Measurements from ENCODE around the gene NAE1.
"Not testable (repeated sequence)": the region's sequence is repeated elsewhere in the genome, so short reads cannot be mapped to it uniquely, and the experiment has no call there.

Gene NAE1

DNA sequence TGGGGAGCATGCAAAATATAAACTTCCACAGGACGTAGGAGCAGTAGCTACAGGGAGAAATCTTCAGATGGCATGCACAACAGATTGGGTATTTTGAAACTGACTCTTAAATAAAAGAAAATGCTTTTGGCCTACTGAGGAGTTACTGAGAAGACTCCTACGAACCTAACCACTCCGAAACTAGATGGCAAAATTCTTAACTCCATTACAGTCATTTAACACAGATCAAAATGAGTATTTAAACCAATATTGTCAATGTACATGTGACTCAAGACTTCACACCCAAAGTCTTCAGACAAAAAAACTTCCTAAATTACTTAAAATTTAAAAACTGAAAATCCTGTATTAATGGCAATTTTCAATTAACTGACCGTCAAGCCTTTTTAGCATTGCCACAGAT, 21.0 kb downstream of the NAE1 start:
- no peak for DNase-seq (ENCODE audit: low read depth)
- H3K4me3 ChIP-seq (ENCODE audit: low read depth, low read length) = no peak overlapping the region
- TF ChIP-seq, protein P1, sequence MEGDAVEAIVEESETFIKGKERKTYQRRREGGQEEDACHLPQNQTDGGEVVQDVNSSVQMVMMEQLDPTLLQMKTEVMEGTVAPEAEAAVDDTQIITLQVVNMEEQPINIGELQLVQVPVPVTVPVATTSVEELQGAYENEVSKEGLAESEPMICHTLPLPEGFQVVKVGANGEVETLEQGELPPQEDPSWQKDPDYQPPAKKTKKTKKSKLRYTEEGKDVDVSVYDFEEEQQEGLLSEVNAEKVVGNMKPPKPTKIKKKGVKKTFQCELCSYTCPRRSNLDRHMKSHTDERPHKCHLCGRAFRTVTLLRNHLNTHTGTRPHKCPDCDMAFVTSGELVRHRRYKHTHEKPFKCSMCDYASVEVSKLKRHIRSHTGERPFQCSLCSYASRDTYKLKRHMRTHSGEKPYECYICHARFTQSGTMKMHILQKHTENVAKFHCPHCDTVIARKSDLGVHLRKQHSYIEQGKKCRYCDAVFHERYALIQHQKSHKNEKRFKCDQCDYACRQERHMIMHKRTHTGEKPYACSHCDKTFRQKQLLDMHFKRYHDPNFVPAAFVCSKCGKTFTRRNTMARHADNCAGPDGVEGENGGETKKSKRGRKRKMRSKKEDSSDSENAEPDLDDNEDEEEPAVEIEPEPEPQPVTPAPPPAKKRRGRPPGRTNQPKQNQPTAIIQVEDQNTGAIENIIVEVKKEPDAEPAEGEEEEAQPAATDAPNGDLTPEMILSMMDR (IDR thresholded peaks at IDR 0.05; ENCODE audit: control insufficient read depth, extremely low read depth, insufficient read depth) = no peak

GRCh38 chr16:66802159-66802558, 28.6 kb downstream of the NAE1 start:
- no peak overlapping the region for H3K4me3 ChIP-seq (ENCODE audit: low read depth, low read length)
- no peak for DNase-seq (ENCODE audit: low read depth)
- TF ChIP-seq, protein P1 (IDR thresholded peaks at IDR 0.05; ENCODE audit: control insufficient read depth, extremely low read depth, insufficient read depth) = no peak

DNA sequence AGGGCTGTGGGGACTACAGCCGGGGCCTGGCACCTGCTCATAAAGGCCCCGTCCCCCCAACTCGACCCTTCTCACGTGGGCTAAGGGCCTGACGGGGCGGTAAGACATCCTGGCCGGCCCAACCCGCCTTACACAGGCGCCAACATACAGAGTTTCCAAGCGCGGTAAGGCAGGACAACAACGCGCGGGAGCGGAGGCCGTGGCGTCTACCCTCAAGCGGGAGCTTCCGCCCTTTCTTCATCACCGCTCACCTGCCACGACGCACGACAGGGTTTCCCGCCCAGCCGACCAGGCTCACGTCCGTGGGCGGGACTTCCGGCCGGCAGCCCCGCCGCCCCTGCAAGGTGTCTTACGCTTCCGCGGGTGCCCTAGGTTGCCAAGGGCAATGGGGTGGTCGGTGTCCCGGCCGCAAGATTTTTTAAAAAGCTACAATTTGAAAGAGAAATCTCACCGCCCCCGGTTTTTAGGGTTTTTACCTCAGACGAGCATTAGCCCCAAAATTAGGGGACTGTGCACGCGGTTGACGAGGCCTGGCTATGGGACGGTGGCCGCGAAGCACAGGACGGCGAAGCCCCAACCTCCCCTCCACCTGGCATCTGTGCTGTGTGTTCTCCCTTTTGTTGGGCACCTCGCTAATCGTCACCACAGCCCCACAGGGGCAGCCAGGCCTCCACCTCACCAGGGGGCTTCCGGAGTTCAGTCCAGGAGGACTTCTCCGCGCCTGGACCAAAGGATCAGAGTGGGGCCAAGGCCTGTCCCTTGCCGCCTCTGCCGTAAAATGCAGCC, 29.3 kb downstream of the NAE1 start, which contains the start of gene TERB1:
Gene TERB1 (minus strand): TSS at position 265 of the 786 bp plus-strand sequence. CDS start 4,786 bp downstream, outside the sequence.
- TF ChIP-seq, protein P1 (IDR thresholded peaks at IDR 0.05; ENCODE audit: control insufficient read depth, extremely low read depth, insufficient read depth) = no peak

GRCh38 chr16:66800856-66801255, 29.9 kb downstream of the NAE1 start:
- TF ChIP-seq, protein P1 (IDR thresholded peaks at IDR 0.05; ENCODE audit: control insufficient read depth, extremely low read depth, insufficient read depth) = no peak
- H3K4me3 ChIP-seq (ENCODE audit: low read depth, low read length) = no peak overlapping the region
- DNase-seq (ENCODE audit: low read depth) = no peak

More for the DNA sequence above, 29.3 kb downstream of the NAE1 start, which contains the start of gene TERB1:
- no peak within 1 kb of the TSS for H3K4me3 ChIP-seq (ENCODE audit: low read depth, low read length)
- no peak for DNase-seq (ENCODE audit: low read depth)

GRCh38 chr16:66798161-66798560, 32.6 kb downstream of the NAE1 start:
- TF ChIP-seq, protein P1 (IDR thresholded peaks at IDR 0.05; ENCODE audit: control insufficient read depth, extremely low read depth, insufficient read depth) = no peak
- no peak overlapping the region for H3K4me3 ChIP-seq (ENCODE audit: low read depth, low read length)
- DNase-seq (ENCODE audit: low read depth) = no peak

DNA sequence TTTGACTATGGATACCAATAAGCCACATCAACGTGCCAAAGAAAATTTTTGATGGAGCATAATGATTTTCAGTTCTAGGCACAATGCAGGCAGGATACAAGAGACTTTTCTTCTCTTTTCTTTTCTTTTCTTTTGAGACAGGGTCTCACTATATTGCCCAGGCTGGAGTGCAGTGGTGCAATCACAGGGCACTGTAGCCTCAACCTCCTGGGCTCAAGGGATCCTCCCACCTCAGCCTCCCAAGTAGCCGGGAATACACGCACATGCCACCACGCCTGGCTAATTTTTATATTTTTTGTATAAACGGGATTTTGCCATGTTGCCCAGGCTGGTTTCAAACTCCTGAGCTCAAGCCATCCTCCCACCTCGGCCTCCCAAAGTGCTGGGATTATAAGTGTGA, 36.8 kb downstream of the NAE1 start:
- H3K4me3 ChIP-seq (ENCODE audit: low read depth, low read length) = not testable (repeated sequence)

GRCh38 chr16:66790130-66790733, 40.5 kb downstream of the NAE1 start:
- DNase-seq (ENCODE audit: low read depth) = no peak
- H3K4me3 ChIP-seq (ENCODE audit: low read depth, low read length) = no peak overlapping the region
- TF ChIP-seq, protein P1 (IDR thresholded peaks at IDR 0.05; ENCODE audit: control insufficient read depth, extremely low read depth, insufficient read depth) = no peak

More for the DNA sequence above, 36.8 kb downstream of the NAE1 start:
- DNase-seq (ENCODE audit: low read depth) = not testable (repeated sequence)
